SH-SY5Y (cell line): ENCODE results near the gene FCHSD1.

ENCODE experiments used
- GATA2 ChIP-seq: IDR thresholded peaks from 2 replicates; pipeline ENCODE4 v1.6.1; 2011; ENCODE audit warnings: mild to moderate bottlenecking, low read depth, low read length
- GATA3 ChIP-seq: IDR thresholded peaks from 2 replicates; pipeline ENCODE4 v1.6.1; 2011; ENCODE audit warnings: low read depth, mild to moderate bottlenecking, low read length, moderate library complexity

FCHSD1 gene

GRCh38 chr5:141603923-141604717, 47.1 kb downstream of the FCHSD1 start:
- no peak for TF ChIP-seq GATA3
- no peak for TF ChIP-seq GATA2

GRCh38 chr5:141602606-141603005, 48.6 kb downstream of the FCHSD1 start:
- TF ChIP-seq GATA3 (no peak), GATA2 (no peak)

- TF ChIP-seq GATA3 (no peak), GATA2 (no peak)
Measured at GRCh38 chr5:141598391-141599345, 52.5 kb downstream of the FCHSD1 start.

GRCh38 chr5:141597814-141598213, 53.4 kb downstream of the FCHSD1 start:
- no peak for TF ChIP-seq GATA2
- TF ChIP-seq GATA3, result no peak

- TF ChIP-seq GATA3, result no peak
- no peak for TF ChIP-seq GATA2
Measured at GRCh38 chr5:141597394-141597793, 53.8 kb downstream of the FCHSD1 start.

GRCh38 chr5:141596867-141597266, 54.4 kb downstream of the FCHSD1 start:
- TF ChIP-seq GATA3 (no peak), GATA2 (no peak)

- TF ChIP-seq GATA3 (no peak), GATA2 (no peak)
Measured at GRCh38 chr5:141590127-141590526, 61.1 kb downstream of the FCHSD1 start.
